HCT116 (cell line): Measurements from ENCODE around the gene ACVR1.

Experiments
- CEBPB ChIP-seq: IDR thresholded peaks from 2 replicates; pipeline ENCODE4 v1.6.1; 2012; ENCODE audit warnings: low read depth
- EGR1 ChIP-seq: IDR thresholded peaks from 2 replicates; pipeline ENCODE4 v1.6.1; 2012; ENCODE audit warnings: low read depth
- EZH2 ChIP-seq: fragments of 200-600 bp; sonication (generic); IDR thresholded peaks from 2 replicates; pipeline ENCODE4 v1.6.1; 2017; ENCODE audit warnings: antibody characterized with exemption, mixed run types
- EZH2phosphoT487 ChIP-seq: fragments of 200-600 bp; IDR thresholded peaks from 2 replicates; pipeline ENCODE4 v1.6.1; 2018; ENCODE audit warnings: antibody characterized with exemption, borderline replicate concordance
- FOSL1 ChIP-seq: IDR thresholded peaks from 2 replicates; pipeline ENCODE4 v1.6.1; 2012; ENCODE audit warnings: low read depth
- JUND ChIP-seq: IDR thresholded peaks from 2 replicates; pipeline ENCODE4 v1.6.1; 2012
- POLR2A ChIP-seq: IDR thresholded peaks from 2 replicates; pipeline ENCODE4 v1.7.0; 2011; ENCODE audit warnings: borderline replicate concordance; ENCODE audit not compliant: insufficient read depth, insufficient read length; ENCODE audit errors: extremely low read depth
- POLR2AphosphoS5 ChIP-seq: IDR thresholded peaks from 2 replicates; pipeline ENCODE4 v1.6.1; 2011; ENCODE audit warnings: mild to moderate bottlenecking, low read depth, low read length, moderate library complexity
- RAD21 ChIP-seq: IDR thresholded peaks from 2 replicates; pipeline ENCODE4 v1.6.1; 2012; ENCODE audit warnings: low read depth, mild to moderate bottlenecking
- REST ChIP-seq: IDR thresholded peaks from 2 replicates; pipeline ENCODE4 v1.6.1; 2012; ENCODE audit warnings: low read depth
- SIN3A ChIP-seq: IDR thresholded peaks from 2 replicates; pipeline ENCODE4 v1.6.1; 2012; ENCODE audit warnings: low read depth
- YY1 ChIP-seq: IDR thresholded peaks from 2 replicates; pipeline ENCODE4 v1.6.1; 2011; ENCODE audit warnings: low read length, low read depth, moderate library complexity, mild to moderate bottlenecking; ENCODE audit not compliant: insufficient replicate concordance; ENCODE audit errors: extremely low read depth
- TF ChIP-seq, protein P1 (sequence below), 3 experiments: fragments of 200-600 bp in 1 of 3; sonication (generic) in 1 of 3; IDR thresholded peaks in 2 of 3; conservative IDR thresholded peaks in 1 of 3; 2 replicates each; pipeline ENCODE4 v1.5.1; 2012 to 2017; ENCODE audit warnings: low read depth in 2 of 3, low read length in 2 of 3, antibody characterized with exemption in 1 of 3, borderline replicate concordance in 1 of 3, control low read depth in 1 of 3, mild to moderate bottlenecking in 1 of 3, mixed read lengths in 1 of 3, mixed run types in 1 of 3, moderate library complexity in 1 of 3; ENCODE audit not compliant: insufficient read depth in 1 of 3
- TF ChIP-seq, protein P2 (sequence below): IDR thresholded peaks from 2 replicates; pipeline ENCODE4 v1.6.1; 2012

- TF ChIP-seq YY1: no peak
- no peak for TF ChIP-seq SIN3A
- TF ChIP-seq, protein P1, sequence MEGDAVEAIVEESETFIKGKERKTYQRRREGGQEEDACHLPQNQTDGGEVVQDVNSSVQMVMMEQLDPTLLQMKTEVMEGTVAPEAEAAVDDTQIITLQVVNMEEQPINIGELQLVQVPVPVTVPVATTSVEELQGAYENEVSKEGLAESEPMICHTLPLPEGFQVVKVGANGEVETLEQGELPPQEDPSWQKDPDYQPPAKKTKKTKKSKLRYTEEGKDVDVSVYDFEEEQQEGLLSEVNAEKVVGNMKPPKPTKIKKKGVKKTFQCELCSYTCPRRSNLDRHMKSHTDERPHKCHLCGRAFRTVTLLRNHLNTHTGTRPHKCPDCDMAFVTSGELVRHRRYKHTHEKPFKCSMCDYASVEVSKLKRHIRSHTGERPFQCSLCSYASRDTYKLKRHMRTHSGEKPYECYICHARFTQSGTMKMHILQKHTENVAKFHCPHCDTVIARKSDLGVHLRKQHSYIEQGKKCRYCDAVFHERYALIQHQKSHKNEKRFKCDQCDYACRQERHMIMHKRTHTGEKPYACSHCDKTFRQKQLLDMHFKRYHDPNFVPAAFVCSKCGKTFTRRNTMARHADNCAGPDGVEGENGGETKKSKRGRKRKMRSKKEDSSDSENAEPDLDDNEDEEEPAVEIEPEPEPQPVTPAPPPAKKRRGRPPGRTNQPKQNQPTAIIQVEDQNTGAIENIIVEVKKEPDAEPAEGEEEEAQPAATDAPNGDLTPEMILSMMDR (IDR thresholded peaks at IDR 0.05 in 2 of 3, conservative IDR thresholded peaks at IDR 0.05 in 1 of 3; ENCODE audit: borderline replicate concordance in 1 of 3, insufficient read depth in 1 of 3, low read depth in 2 of 3, low read length in 2 of 3): no peak
- TF ChIP-seq POLR2A: no peak
- TF ChIP-seq, protein P2, sequence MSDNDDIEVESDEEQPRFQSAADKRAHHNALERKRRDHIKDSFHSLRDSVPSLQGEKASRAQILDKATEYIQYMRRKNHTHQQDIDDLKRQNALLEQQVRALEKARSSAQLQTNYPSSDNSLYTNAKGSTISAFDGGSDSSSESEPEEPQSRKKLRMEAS: no peak
- TF ChIP-seq CEBPB: no peak
- TF ChIP-seq EZH2phosphoT487: no peak
- TF ChIP-seq RAD21: no peak
- TF ChIP-seq POLR2AphosphoS5: no peak
- TF ChIP-seq EZH2: no peak
- TF ChIP-seq REST: no peak
- TF ChIP-seq JUND: no peak
- TF ChIP-seq EGR1: no peak
- TF ChIP-seq FOSL1: no peak
Measured at GRCh38 chr2:157903626-157904025, 27.5 kb upstream of the ACVR1 start.
